Measurements from ENCODE around the gene ALPG. TPM values are rescaled to one million over a fixed set of nuclear protein-coding genes. Genes with fewer than 3 reads are reported as not detected.
"Not testable (repeated sequence)": the region's sequence is repeated elsewhere in the genome, so short reads cannot be mapped to it uniquely, and the experiment has no call there.

ALPG gene
- total RNA-seq, 1 donor from 2014 or later, result 2.4 TPM

DNA sequence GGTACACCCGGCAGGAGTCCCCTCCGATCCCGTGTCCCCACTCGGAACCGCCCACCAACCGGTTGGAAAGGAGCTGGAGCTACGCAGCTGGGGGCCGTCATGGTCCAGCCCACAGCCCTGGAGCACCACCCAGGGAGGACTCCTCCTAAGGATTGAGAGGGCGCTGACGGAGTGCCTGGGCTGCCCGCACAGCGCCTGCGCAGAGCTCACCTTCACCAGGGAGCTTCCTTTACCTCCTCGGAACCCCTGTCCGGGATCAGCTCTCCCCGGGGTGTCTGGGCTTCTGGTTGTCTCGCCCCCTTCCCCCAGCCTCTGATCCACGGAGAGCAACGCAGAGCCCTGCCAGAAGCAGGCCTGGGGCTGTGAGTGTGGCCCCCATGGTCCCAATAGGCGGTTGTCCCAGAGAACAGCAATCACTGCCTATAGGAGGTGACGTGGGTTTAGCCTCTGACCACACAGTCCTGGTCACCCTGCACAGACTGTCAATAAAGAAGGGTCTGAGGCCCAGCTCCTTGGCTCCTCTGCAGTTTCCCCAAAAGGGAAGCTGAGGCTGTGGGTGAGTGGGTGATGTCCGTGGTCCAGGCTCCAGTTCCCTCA lies 14.6 kb downstream of the ALPG start:
- Mint-ChIP-seq H3K4me3 (ENCODE audit: unreplicated experiment) (no peak overlapping the region), H3K27me3 (ENCODE audit: unreplicated experiment) (peaks cover 18% of the 10 kb centered on the region), H3K9me3 (ENCODE audit: unreplicated experiment) (peaks cover 5% of the 10 kb centered on the region), H3K36me3 (ENCODE audit: unreplicated experiment) (peaks cover 6% of the 10 kb centered on the region), H3K4me1 (ENCODE audit: low read depth, unreplicated experiment) (peaks cover 2% of the 10 kb centered on the region), H3K27ac (ENCODE audit: unreplicated experiment) (no peak overlapping the region)
- TF ChIP-seq, protein P1, sequence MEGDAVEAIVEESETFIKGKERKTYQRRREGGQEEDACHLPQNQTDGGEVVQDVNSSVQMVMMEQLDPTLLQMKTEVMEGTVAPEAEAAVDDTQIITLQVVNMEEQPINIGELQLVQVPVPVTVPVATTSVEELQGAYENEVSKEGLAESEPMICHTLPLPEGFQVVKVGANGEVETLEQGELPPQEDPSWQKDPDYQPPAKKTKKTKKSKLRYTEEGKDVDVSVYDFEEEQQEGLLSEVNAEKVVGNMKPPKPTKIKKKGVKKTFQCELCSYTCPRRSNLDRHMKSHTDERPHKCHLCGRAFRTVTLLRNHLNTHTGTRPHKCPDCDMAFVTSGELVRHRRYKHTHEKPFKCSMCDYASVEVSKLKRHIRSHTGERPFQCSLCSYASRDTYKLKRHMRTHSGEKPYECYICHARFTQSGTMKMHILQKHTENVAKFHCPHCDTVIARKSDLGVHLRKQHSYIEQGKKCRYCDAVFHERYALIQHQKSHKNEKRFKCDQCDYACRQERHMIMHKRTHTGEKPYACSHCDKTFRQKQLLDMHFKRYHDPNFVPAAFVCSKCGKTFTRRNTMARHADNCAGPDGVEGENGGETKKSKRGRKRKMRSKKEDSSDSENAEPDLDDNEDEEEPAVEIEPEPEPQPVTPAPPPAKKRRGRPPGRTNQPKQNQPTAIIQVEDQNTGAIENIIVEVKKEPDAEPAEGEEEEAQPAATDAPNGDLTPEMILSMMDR (IDR thresholded peaks at IDR 0.05; ENCODE audit: partially characterized antibody, unreplicated experiment), result no peak
- no peak for DNase-seq

DNA sequence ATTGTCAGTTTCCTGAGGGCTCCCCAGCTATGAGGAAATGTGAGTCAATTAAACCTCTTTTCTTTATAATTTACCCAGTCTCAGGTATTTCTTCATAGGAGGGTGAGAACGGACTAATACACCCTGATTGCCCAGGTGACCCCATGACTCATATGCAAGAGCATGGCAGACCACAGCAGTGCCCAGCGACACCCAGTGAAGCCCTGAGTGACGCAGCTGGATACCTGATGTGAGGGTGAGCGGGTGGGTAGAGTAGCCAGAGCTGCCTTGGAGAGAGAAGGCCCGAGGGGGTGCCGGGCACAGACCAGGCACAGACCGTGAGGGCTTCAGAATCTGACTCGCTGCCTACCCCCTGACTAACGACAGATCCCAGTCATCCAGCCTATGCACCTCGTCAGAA lies 15.4 kb downstream of the ALPG start:
- H3K4me3 Mint-ChIP-seq (ENCODE audit: unreplicated experiment), result no peak overlapping the region
- peaks cover 18% of the 10 kb centered on the region for H3K27me3 Mint-ChIP-seq (ENCODE audit: unreplicated experiment)

GRCh38 chr2:232422996-232423395 lies 16.4 kb downstream of the ALPG start:
- peaks cover 18% of the 10 kb centered on the region for H3K27me3 Mint-ChIP-seq (ENCODE audit: unreplicated experiment)
- not testable (repeated sequence) for H3K27ac Mint-ChIP-seq (ENCODE audit: unreplicated experiment); DNase-seq; H3K9me3 Mint-ChIP-seq (ENCODE audit: unreplicated experiment); H3K4me3 Mint-ChIP-seq (ENCODE audit: unreplicated experiment); H3K36me3 Mint-ChIP-seq (ENCODE audit: unreplicated experiment); H3K4me1 Mint-ChIP-seq (ENCODE audit: low read depth, unreplicated experiment)

More for the DNA sequence above, 15.4 kb downstream of the ALPG start:
- TF ChIP-seq, protein P1 (IDR thresholded peaks at IDR 0.05; ENCODE audit: partially characterized antibody, unreplicated experiment), result no peak
- H3K4me1 Mint-ChIP-seq (ENCODE audit: low read depth, unreplicated experiment), result peaks cover 2% of the 10 kb centered on the region
- peaks cover 5% of the 10 kb centered on the region for H3K9me3 Mint-ChIP-seq (ENCODE audit: unreplicated experiment)
- peaks cover 6% of the 10 kb centered on the region for H3K36me3 Mint-ChIP-seq (ENCODE audit: unreplicated experiment)
- DNase-seq, result no peak
- no peak overlapping the region for H3K27ac Mint-ChIP-seq (ENCODE audit: unreplicated experiment)

- not testable (repeated sequence) for H3K4me3 Mint-ChIP-seq (ENCODE audit: unreplicated experiment)
Observed at GRCh38 chr2:232423407-232423806, 16.8 kb downstream of the ALPG start.

DNA sequence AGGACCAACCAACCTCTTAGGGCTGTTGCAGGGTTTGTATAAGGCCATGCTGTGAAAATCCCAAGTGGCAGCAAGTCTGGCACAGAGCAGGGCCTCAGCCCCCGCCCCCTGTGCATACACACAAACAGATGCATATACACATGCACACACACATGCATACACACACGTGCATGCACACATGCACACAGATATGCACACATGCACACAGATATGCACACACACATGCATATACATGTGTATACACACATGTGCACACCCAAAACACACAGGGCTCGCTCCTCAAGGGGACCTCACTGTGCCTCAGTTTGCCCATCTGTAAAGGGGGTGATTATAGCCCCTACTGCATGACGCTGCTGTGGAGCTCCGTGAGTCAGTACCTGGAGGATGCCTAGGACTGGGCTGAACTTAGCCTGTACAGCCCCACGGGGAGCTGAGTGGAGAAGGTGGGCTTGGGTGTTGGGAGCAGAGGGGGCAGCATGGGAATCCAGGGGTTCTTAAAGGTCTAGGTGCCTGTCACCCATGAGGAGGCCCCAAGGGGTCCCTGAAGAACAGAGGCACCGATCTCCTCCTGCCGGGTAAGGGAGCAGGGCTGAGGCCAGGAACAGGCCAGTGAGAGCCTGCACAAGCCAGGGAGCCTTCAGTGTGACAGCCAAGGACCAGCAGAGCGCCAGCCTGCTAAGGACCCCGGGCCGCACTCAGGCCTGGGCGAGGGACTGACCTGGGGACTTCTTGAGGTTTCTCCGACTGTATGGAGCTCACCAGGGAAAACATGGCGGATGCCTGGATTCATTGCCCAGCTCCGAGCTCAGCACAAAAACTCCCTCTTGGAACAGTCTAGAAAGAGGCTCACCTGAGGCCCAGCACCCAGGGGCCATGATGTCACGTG lies 25.3 kb downstream of the ALPG start:
- H3K4me3 Mint-ChIP-seq (ENCODE audit: unreplicated experiment), result no peak overlapping the region
- DNase-seq, result no peak
- peaks cover 5% of the 10 kb centered on the region for H3K27me3 Mint-ChIP-seq (ENCODE audit: unreplicated experiment)
- H3K4me1 Mint-ChIP-seq (ENCODE audit: low read depth, unreplicated experiment), result no peaks in the 10 kb centered on the region
- no peaks in the 10 kb centered on the region for H3K9me3 Mint-ChIP-seq (ENCODE audit: unreplicated experiment)
- H3K27ac Mint-ChIP-seq (ENCODE audit: unreplicated experiment), result no peak overlapping the region
- TF ChIP-seq, protein P1 (IDR thresholded peaks at IDR 0.05; ENCODE audit: partially characterized antibody, unreplicated experiment), result no peak
- H3K36me3 Mint-ChIP-seq (ENCODE audit: unreplicated experiment), result no peaks in the 10 kb centered on the region

More at GRCh38 chr2:232423407-232423806, 16.8 kb downstream of the ALPG start:
- not testable (repeated sequence) for DNase-seq; H3K36me3 Mint-ChIP-seq (ENCODE audit: unreplicated experiment); H3K4me1 Mint-ChIP-seq (ENCODE audit: low read depth, unreplicated experiment); H3K27ac Mint-ChIP-seq (ENCODE audit: unreplicated experiment); H3K9me3 Mint-ChIP-seq (ENCODE audit: unreplicated experiment)
- H3K27me3 Mint-ChIP-seq (ENCODE audit: unreplicated experiment), result peaks cover 18% of the 10 kb centered on the region

Measured in glutamatergic neuron (in vitro differentiated cells).